ENCODE data around the gene UGT1A7.

GRCh38 chr2:233796254-233796653, 114.6 kb downstream of the UGT1A7 start:
- TF ChIP-seq POLR2A (IDR thresholded peaks at IDR 0.05) (no peak), CTCF (IDR thresholded peaks at IDR 0.05) (no peak)

Measured in body of pancreas (tissue), 4 donors.